SK-N-SH (cell line): ENCODE results near the gene PSMB2. TPM values are rescaled to one million over a fixed set of nuclear protein-coding genes. Genes with fewer than 3 reads are reported as not detected.

Source experiments
- CTCF ChIA-PET: fragments of 300-600, 350-600 bp; formaldehyde crosslinking; extraction: SDS; loops from one replicate; lab custom pipeline; 2021; lab: Yijun Ruan, JAX
- POLR2A ChIA-PET: fragments of 350-600 bp; sonication (Branson Sonifier 250); formaldehyde crosslinking; extraction: SDS; loops from one replicate; lab custom pipeline; 2020; ENCODE audit warnings: antibody characterized with exemption, inconsistent platforms; lab: Yijun Ruan, JAX
- DNase-seq: peaks from one replicate; pipeline ENCODE4 v3.0.0; 2012
- H2AFZ ChIP-seq: fragments of 200-600 bp; sonication (generic); 2 replicates; pipeline ENCODE4 v1.8.1; 2016; ENCODE audit warnings: antibody characterized with exemption, mild to moderate bottlenecking, low read depth
- H3F3A ChIP-seq: fragments of 200-600 bp; sonication (generic); replicated peaks from 2 replicates; pipeline ENCODE3; 2016; ENCODE audit warnings: antibody characterized with exemption, mild to moderate bottlenecking; ENCODE audit not compliant: insufficient read depth
- H3K27ac ChIP-seq, 2 experiments: fragments of 200-500 bp in 1 of 2; fragments of 200-600 bp in 1 of 2; sonication (Bioruptor generic) in 1 of 2; sonication (generic), shearing (Covaris generic) in 1 of 2; 2 replicates each; pipeline versions ENCODE4 v1.5.1 to v1.6.1; 2014 to 2016; ENCODE audit warnings: low read depth in 2 of 2, inconsistent platforms in 1 of 2, low read length in 1 of 2, mild to moderate bottlenecking in 1 of 2, mixed read lengths in 1 of 2
- H3K27me3 ChIP-seq: fragments of 200-600 bp; sonication (generic), shearing (Covaris generic); 2 replicates; pipeline ENCODE4 v1.6.1; 2016; ENCODE audit warnings: mixed run types; ENCODE audit not compliant: insufficient read depth
- H3K36me3 ChIP-seq, 2 experiments: fragments of 200-500 bp in 1 of 2; fragments of 200-600 bp in 1 of 2; sonication (Bioruptor generic) in 1 of 2; sonication (generic) in 1 of 2; replicated peaks in 1 of 2; 2 replicates each; pipeline versions ENCODE3 to v1.5.1; 2014 to 2016; ENCODE audit warnings: low read length in 1 of 2, mild to moderate bottlenecking in 1 of 2; ENCODE audit not compliant: insufficient read depth in 2 of 2, control insufficient read depth in 1 of 2
- H3K4me1 ChIP-seq, 2 experiments: fragments of 200-500 bp in 1 of 2; fragments of 200-600 bp in 1 of 2; sonication (Bioruptor generic) in 1 of 2; sonication (generic), shearing (Covaris generic) in 1 of 2; 2 replicates each; pipeline versions ENCODE4 v1.5.1 to v1.6.1; 2014 to 2016; ENCODE audit warnings: low read depth in 1 of 2, low read length in 1 of 2, mixed run types in 1 of 2; ENCODE audit not compliant: insufficient read depth in 2 of 2, control insufficient read depth in 1 of 2
- H3K4me2 ChIP-seq: fragments of 200-600 bp; sonication (generic), shearing (Covaris generic); 2 replicates; pipeline ENCODE4 v1.6.1; 2017; ENCODE audit warnings: mixed run types
- H3K4me3 ChIP-seq, 2 experiments: fragments of 200-500 bp in 1 of 2; fragments of 200-600 bp in 1 of 2; sonication (Bioruptor generic) in 1 of 2; sonication (generic), shearing (Covaris generic) in 1 of 2; 2 replicates each; pipeline versions ENCODE4 v1.5.1 to v1.8.1; 2014 to 2016; ENCODE audit warnings: low read depth in 2 of 2, inconsistent platforms in 1 of 2, low read length in 1 of 2, mild to moderate bottlenecking in 1 of 2, mixed read lengths in 1 of 2, moderate library complexity in 1 of 2
- H3K79me2 ChIP-seq: fragments of 200-600 bp; sonication (generic); 2 replicates; pipeline ENCODE4 v1.8.1; 2017; ENCODE audit warnings: mild to moderate bottlenecking; ENCODE audit not compliant: insufficient read depth
- H3K9ac ChIP-seq: fragments of 200-600 bp; sonication (generic); 2 replicates; pipeline ENCODE4 v1.6.1; 2017; ENCODE audit warnings: mixed run types
- H3K9me2 ChIP-seq: fragments of 200-600 bp; sonication (generic); 2 replicates; pipeline ENCODE4 v1.6.1; 2017; ENCODE audit warnings: mixed run types
- H3K9me3 ChIP-seq: fragments of 200-600 bp; sonication (generic); 2 replicates; pipeline ENCODE4 v1.6.1; 2017; ENCODE audit warnings: mixed run types, mild to moderate bottlenecking, moderate library complexity
- H4K20me1 ChIP-seq: fragments of 200-600 bp; sonication (generic); 2 replicates; pipeline ENCODE4 v1.6.1; 2017; ENCODE audit warnings: mild to moderate bottlenecking, mixed run types; ENCODE audit not compliant: insufficient read depth
- CTCF ChIP-seq: fragments of 200-600 bp; sonication (generic); IDR thresholded peaks from 2 replicates; pipeline ENCODE4 v1.6.1; 2017; ENCODE audit warnings: antibody characterized with exemption, mild to moderate bottlenecking, moderate library complexity
- EP300 ChIP-seq, 2 experiments: IDR thresholded peaks; 2 replicates each; pipeline versions ENCODE4 v1.4.0 to v1.6.1; 2012; ENCODE audit warnings: borderline replicate concordance in 1 of 2, low read depth in 1 of 2, low read length in 1 of 2
- EZH2phosphoT487 ChIP-seq: fragments of 200-600 bp; sonication (generic); IDR thresholded peaks from 2 replicates; pipeline ENCODE4 v1.6.1; 2017; ENCODE audit warnings: low read depth, mixed run types, mild to moderate bottlenecking, antibody characterized with exemption, moderate library complexity, borderline replicate concordance
- FOSL2 ChIP-seq: IDR thresholded peaks from 2 replicates; pipeline ENCODE4 v1.4.0; 2012; ENCODE audit warnings: low read depth, mild to moderate bottlenecking, moderate library complexity, borderline replicate concordance
- FOXM1 ChIP-seq: IDR thresholded peaks from 2 replicates; pipeline ENCODE4 v1.4.0; 2012; ENCODE audit warnings: low read depth, mild to moderate bottlenecking
- GABPA ChIP-seq: IDR thresholded peaks from 2 replicates; pipeline ENCODE4 v1.4.0; 2012; ENCODE audit warnings: low read depth, mild to moderate bottlenecking
- IRF3 ChIP-seq: fragments of 150-350 bp; IDR thresholded peaks from 2 replicates; pipeline ENCODE4 v1.6.1; 2016; ENCODE audit warnings: mild to moderate bottlenecking, low read depth, low read length
- JUND ChIP-seq: IDR thresholded peaks from 2 replicates; pipeline ENCODE4 v1.4.0; 2012
- MAX ChIP-seq: IDR thresholded peaks from 2 replicates; pipeline ENCODE4 v1.4.0; 2012; ENCODE audit warnings: low read depth
- MEF2A ChIP-seq: IDR thresholded peaks from 2 replicates; pipeline ENCODE4 v1.4.0; 2012; ENCODE audit warnings: low read depth, borderline replicate concordance
- MXI1 ChIP-seq: IDR thresholded peaks from 2 replicates; pipeline ENCODE4 v1.6.1; 2012; ENCODE audit warnings: mild to moderate bottlenecking, low read depth, low read length, improper control_type of control experiment
- NFIC ChIP-seq: IDR thresholded peaks from 2 replicates; pipeline ENCODE4 v1.4.0; 2012; ENCODE audit warnings: borderline replicate concordance
- PBX3 ChIP-seq: IDR thresholded peaks from 2 replicates; pipeline ENCODE4; 2012
- RCOR1 ChIP-seq: fragments of 150-350 bp; IDR thresholded peaks from 2 replicates; pipeline ENCODE4 v1.6.1; 2017; ENCODE audit warnings: antibody characterized with exemption, low read length
- RFX5 ChIP-seq: IDR thresholded peaks from 2 replicates; pipeline ENCODE4 v1.6.1; 2012; ENCODE audit warnings: mild to moderate bottlenecking, improper control_type of control experiment, low read length
- RXRA ChIP-seq: IDR thresholded peaks from 2 replicates; pipeline ENCODE4 v1.4.0; 2012; ENCODE audit warnings: low read depth, mild to moderate bottlenecking, borderline replicate concordance
- TAF1 ChIP-seq: IDR thresholded peaks from 2 replicates; pipeline ENCODE4 v1.6.1; 2012; ENCODE audit warnings: low read depth, mild to moderate bottlenecking, low read length, moderate library complexity, borderline replicate concordance
- USF1 ChIP-seq: IDR thresholded peaks from 2 replicates; pipeline ENCODE4 v1.4.0; 2012; ENCODE audit warnings: low read depth, borderline replicate concordance
- USF2 ChIP-seq: fragments of 150-350 bp; IDR thresholded peaks from 2 replicates; pipeline ENCODE4 v1.6.1; 2017; ENCODE audit warnings: antibody characterized with exemption, low read length, low read depth, borderline replicate concordance
- WGBS: methylation state at CpG from one replicate; pipeline ENCODE4 v1.1.6; 2017; ENCODE audit warnings: low lambda C conversion rate; 5-methylcytosine and 5-hydroxymethylcytosine counted together
- polyA plus RNA-seq, 3 experiments: library from polyadenylated mRNA; depleted of rRNA; stranded (reverse); fragments of >200 nt; gene quantifications; 2 replicates each; pipeline ENCODE4 v1.2.3, GENCODE V29; 2012

PSMB2 gene
- polyA plus RNA-seq, 1 of the 3 experiments (the other 2 are of a cell fraction): 83.5 TPM

- POLR2A ChIA-PET: no interaction called here
- Histone ChIP-seq H3F3A (no peaks in the 10 kb centered on the region), H3K9ac (no peak overlapping the region), H3K4me3 (no peak overlapping the region), H3K27me3 (no peaks in the 10 kb centered on the region), H3K4me1 (no peaks in the 10 kb centered on the region), H2AFZ (no peak overlapping the region), H3K27ac (no peak overlapping the region), H3K4me2 (no peak overlapping the region), H3K36me3 (no peaks in the 10 kb centered on the region), H4K20me1 (no peaks in the 10 kb centered on the region), H3K79me2 (no peaks in the 10 kb centered on the region), H3K9me2 (no peaks in the 10 kb centered on the region), H3K9me3 (no peaks in the 10 kb centered on the region)
- TF ChIP-seq FOSL2 (no peak), MEF2A (no peak), EZH2phosphoT487 (no peak), RCOR1 (no peak), CTCF (no peak), USF2 (no peak), NFIC (no peak)
- CTCF ChIA-PET: no interaction called here
- WGBS: 85% methylated on average over 5 of the region's 6 CpGs
- DNase-seq: no peak
These were observed 53.6 kb downstream of the PSMB2 start for GRCh38 chr1:35587736-35588135.

GRCh38 chr1:35586808-35587207, 54.5 kb downstream of the PSMB2 start:
- ChIA-PET POLR2A (no interaction called here), CTCF (interaction anchor here (0.8 to 2.1 kb wide), 3 partner anchors 16 to 128 kb away, joined by 3 to 9 read pairs (median 7); no protein-coding TSS in a partner anchor)
- Histone ChIP-seq H3K4me3 (no peak overlapping the region), H4K20me1 (no peaks in the 10 kb centered on the region), H3K27ac (no peak overlapping the region), H3K9me2 (no peaks in the 10 kb centered on the region), H3K27me3 (no peaks in the 10 kb centered on the region), H3K4me2 (no peak overlapping the region), H3K9me3 (no peaks in the 10 kb centered on the region), H3K36me3 (no peaks in the 10 kb centered on the region), H3F3A (no peaks in the 10 kb centered on the region), H2AFZ (no peak overlapping the region), H3K4me1 (no peaks in the 10 kb centered on the region), H3K79me2 (no peaks in the 10 kb centered on the region), H3K9ac (no peak overlapping the region)
- DNase-seq: no peak
- WGBS: 90% methylated on average over 7 of the region's 7 CpGs
- TF ChIP-seq PBX3: no peak
- TF ChIP-seq JUND: no peak
- TF ChIP-seq RFX5: no peak
- TF ChIP-seq GABPA: no peak
- TF ChIP-seq MAX: no peak
- no peak for TF ChIP-seq TAF1
- TF ChIP-seq FOXM1: no peak
- TF ChIP-seq USF1: no peak
- no peak for TF ChIP-seq CTCF
- TF ChIP-seq IRF3: no peak
- no peak for TF ChIP-seq RXRA
- no peak for TF ChIP-seq EP300 (IDR thresholded peaks at IDR 0.05; ENCODE audit: borderline replicate concordance in 1 of 2, low read depth in 1 of 2, low read length in 1 of 2)
- no peak for TF ChIP-seq RCOR1
- no peak for TF ChIP-seq MXI1
- no peak for TF ChIP-seq FOSL2
- no peak for TF ChIP-seq MEF2A
- no peak for TF ChIP-seq EZH2phosphoT487
